Keratinocyte (primary cell): ENCODE data around the gene LYPD6B. TPM values are rescaled to one million over a fixed set of nuclear protein-coding genes. Genes with fewer than 3 reads are reported as not detected.

Experiments
- DNase-seq: peaks from one replicate; pipeline ENCODE4 v3.0.0-alpha.2; 2011; ENCODE audit warnings: low read depth, missing footprints, low spot score
- FAIRE-seq: peaks from 2 replicates; lab custom pipeline; 2011; peaks lifted over from hg19 to GRCh38; lab: Jason Lieb, UNC
- H2AFZ ChIP-seq: 2 replicates; pipeline ENCODE4 v1.6.0; 2012; ENCODE audit warnings: low read length, control low read depth, inconsistent platforms; ENCODE audit not compliant: control insufficient read depth
- H3K27ac ChIP-seq: 2 replicates; pipeline ENCODE4 v1.5.1; 2011; ENCODE audit warnings: low read length; ENCODE audit not compliant: control insufficient read depth, insufficient read depth
- H3K27me3 ChIP-seq: 3 replicates; pipeline ENCODE4 v1.6.0; 2011; ENCODE audit warnings: low read length; ENCODE audit not compliant: control insufficient read depth, insufficient read depth; ENCODE audit errors: extremely low read depth
- H3K36me3 ChIP-seq, 2 experiments: 2 replicates in 1 of 2; 3 replicates in 1 of 2; pipeline ENCODE4 v1.5.1; 2011; ENCODE audit warnings: low read length in 2 of 2, mild to moderate bottlenecking in 1 of 2; ENCODE audit not compliant: control insufficient read depth in 2 of 2, insufficient read depth in 2 of 2; ENCODE audit errors: extremely low read depth in 1 of 2
- H3K4me1 ChIP-seq: 3 replicates; pipeline ENCODE4 v1.5.1; 2011; ENCODE audit warnings: low read length; ENCODE audit not compliant: control insufficient read depth, insufficient read depth; ENCODE audit errors: extremely low read depth
- H3K4me2 ChIP-seq: 3 replicates; pipeline ENCODE4 v1.6.0; 2011; ENCODE audit warnings: low read depth, low read length; ENCODE audit not compliant: control insufficient read depth, insufficient read depth; ENCODE audit errors: extremely low read depth
- H3K4me3 ChIP-seq, 3 experiments: fragments of 200-600 bp in 1 of 3; sonication (generic) in 1 of 3; 2 replicates in 2 of 3; 3 replicates in 1 of 3; pipeline ENCODE4 v1.5.1; 2011 to 2016; ENCODE audit warnings: low read length in 3 of 3, mild to moderate bottlenecking in 3 of 3, control low read depth in 2 of 3, inconsistent platforms in 1 of 3, low read depth in 1 of 3, mixed read lengths in 1 of 3, mixed run types in 1 of 3, moderate library complexity in 1 of 3; ENCODE audit not compliant: control insufficient read depth in 2 of 3, insufficient read depth in 2 of 3; ENCODE audit errors: extremely low read depth in 1 of 3
- H3K79me2 ChIP-seq: 2 replicates; pipeline ENCODE4 v1.6.0; 2012; ENCODE audit warnings: low read length; ENCODE audit not compliant: control insufficient read depth, insufficient read depth
- H3K9ac ChIP-seq: 3 replicates; pipeline ENCODE4 v1.6.0; 2011; ENCODE audit warnings: low read length; ENCODE audit not compliant: control insufficient read depth, insufficient read depth; ENCODE audit errors: extremely low read depth
- H3K9me1 ChIP-seq: 3 replicates; pipeline ENCODE4 v1.6.0; 2011; ENCODE audit warnings: low read length; ENCODE audit not compliant: control insufficient read depth, insufficient read depth; ENCODE audit errors: extremely low read depth
- H3K9me3 ChIP-seq: 2 replicates; pipeline ENCODE4 v1.5.1; 2012; ENCODE audit warnings: low read depth, low read length; ENCODE audit not compliant: control insufficient read depth
- H4K20me1 ChIP-seq: 3 replicates; pipeline ENCODE4 v1.6.0; 2011; ENCODE audit warnings: low read length; ENCODE audit not compliant: control insufficient read depth, insufficient read depth; ENCODE audit errors: extremely low read depth
- CTCF ChIP-seq, 3 experiments: IDR thresholded peaks in 1 of 3; conservative IDR thresholded peaks in 1 of 3; optimal IDR thresholded peaks in 1 of 3; 2 replicates in 2 of 3; 3 replicates in 1 of 3; pipeline versions ENCODE3 to v1.5.1; 2011; ENCODE audit warnings: low read length in 3 of 3, mild to moderate bottlenecking in 3 of 3, moderate library complexity in 2 of 3, control low read depth in 1 of 3, inconsistent platforms in 1 of 3; ENCODE audit not compliant: insufficient read depth in 2 of 3; ENCODE audit errors: extremely low read depth in 1 of 3
- EZH2 ChIP-seq: IDR thresholded peaks from one replicate; pipeline ENCODE4 v1.6.1; 2012; ENCODE audit warnings: inconsistent platforms, mild to moderate bottlenecking, low read length, moderate library complexity
- dilution Hi-C: fragments of 300-500 bp; cut with MboI; formaldehyde crosslinking; loops from one replicate; pipeline ENCODE4 v1.7.0; 2020; ENCODE audit warnings: low sequenced_read_pairs; ENCODE audit not compliant: extremely low pct_ligation_motif_present
- polyA plus RNA-seq, 5 experiments: library from polyadenylated mRNA; depleted of rRNA in 3 of 5; stranded (reverse) in 3 of 5; stranded (forward) in 1 of 5; unstranded in 1 of 5; fragments of >200 nt; gene quantifications; 1 replicate in 1 of 5; 2 replicates in 3 of 5; 3 replicates in 1 of 5; pipeline versions ENCODE4 v1.2.1 to v1.2.3, GENCODE V29; 2011 to 2012; ENCODE audit warnings: missing spikeins in 2 of 5, low read depth in 1 of 5, low replicate concordance in 1 of 5

Gene LYPD6B
- polyA plus RNA-seq, 1 donor (not counting 4 experiments of a cell fraction or from before 2014, with no cell fraction given) = 24.7 TPM

- no peaks in the 10 kb centered on the region for H3K9me1 ChIP-seq
- dilution Hi-C loops = no loop called here
- H3K9me3 ChIP-seq = no peaks in the 10 kb centered on the region
- no peak overlapping the region for H3K27ac ChIP-seq
- H4K20me1 ChIP-seq = no peaks in the 10 kb centered on the region
- no peak overlapping the region for H3K4me2 ChIP-seq
- no peak overlapping the region for H3K4me3 ChIP-seq
- H3K27me3 ChIP-seq = no peaks in the 10 kb centered on the region
- no peaks in the 10 kb centered on the region for H3K36me3 ChIP-seq
- DNase-seq (no peak), FAIRE-seq (no peak)
- H3K4me1 ChIP-seq = peaks cover 47% of the 10 kb centered on the region
- H3K9ac ChIP-seq = no peak overlapping the region
- TF ChIP-seq CTCF (optimal IDR thresholded peaks at IDR 0.05 in 1 of 3, IDR thresholded peaks at IDR 0.05 in 1 of 3, conservative IDR thresholded peaks at IDR 0.05 in 1 of 3; ENCODE audit: extremely low read depth in 1 of 3, insufficient read depth in 2 of 3, low read length in 3 of 3) = no peak
- H2AFZ ChIP-seq = no peak overlapping the region
- H3K79me2 ChIP-seq = no peaks in the 10 kb centered on the region
Measured at GRCh38 chr2:149059822-149060221, 21.3 kb downstream of the LYPD6B start.

GRCh38 chr2:149061133-149061745 lies 22.7 kb downstream of the LYPD6B start:
- H3K9me3 ChIP-seq = no peaks in the 10 kb centered on the region
- no peak overlapping the region for H3K9ac ChIP-seq
- H3K27ac ChIP-seq = no peak overlapping the region
- H3K4me3 ChIP-seq = no peak overlapping the region
- no peak overlapping the region for H3K4me2 ChIP-seq
- FAIRE-seq (no peak), DNase-seq (no peak)
- no peaks in the 10 kb centered on the region for H3K79me2 ChIP-seq
- dilution Hi-C loops = no loop called here
- no peaks in the 10 kb centered on the region for H4K20me1 ChIP-seq
- H3K27me3 ChIP-seq = no peaks in the 10 kb centered on the region
- H3K9me1 ChIP-seq = no peaks in the 10 kb centered on the region
- peaks cover 47% of the 10 kb centered on the region for H3K4me1 ChIP-seq
- H2AFZ ChIP-seq = no peak overlapping the region
- TF ChIP-seq CTCF (optimal IDR thresholded peaks at IDR 0.05 in 1 of 3, IDR thresholded peaks at IDR 0.05 in 1 of 3, conservative IDR thresholded peaks at IDR 0.05 in 1 of 3; ENCODE audit: extremely low read depth in 1 of 3, insufficient read depth in 2 of 3, low read length in 3 of 3) = no peak
- TF ChIP-seq EZH2 = no peak
- no peaks in the 10 kb centered on the region for H3K36me3 ChIP-seq
